Esophagus squamous epithelium (tissue), 4 donors: Measurements from ENCODE around the gene SYNGR2.

Source experiments
- CTCF ChIP-seq, 6 experiments: fragments of 450-650 bp in 4 of 6; fragments of 200-600 bp in 2 of 6; sonication (generic) in 2 of 6; IDR thresholded peaks; one replicate each; pipeline ENCODE4 v1.5.1; 2016 to 2019; ENCODE audit warnings: antibody characterized with exemption in 6 of 6, mild to moderate bottlenecking in 4 of 6, moderate library complexity in 4 of 6
- POLR2A ChIP-seq, 4 donors: fragments of 450-650 bp; IDR thresholded peaks; one replicate each; pipeline ENCODE4 v1.6.1; 2017; ENCODE audit warnings: antibody characterized with exemption in 4 of 4, mild to moderate bottlenecking in 4 of 4, moderate library complexity in 3 of 4

- TF ChIP-seq CTCF (IDR thresholded peaks at IDR 0.05) (no peak), POLR2A (IDR thresholded peaks at IDR 0.05) (no peak)
These were observed 40.4 kb upstream of the SYNGR2 start for GRCh38 chr17:78127888-78128550.
